NCI-H146 (cell line): ENCODE measurements around the gene FSTL5.

Experiments
- DNase-seq: peaks from one replicate; lab custom pipeline; 2025; lab: John Stamatoyannopoulos, UW

FSTL5 gene

GRCh38 chr4:161581262-161582230 is 582.3 kb downstream of the FSTL5 start:
- no peak for DNase-seq

- DNase-seq, result no peak
Measured at GRCh38 chr4:161577579-161578301, 586.1 kb downstream of the FSTL5 start.

- DNase-seq, result no peak
Measured at GRCh38 chr4:161573836-161574235, 590.0 kb downstream of the FSTL5 start.

- DNase-seq, result no peak
Measured at GRCh38 chr4:161564230-161564834, 599.5 kb downstream of the FSTL5 start.

- no peak for DNase-seq
Measured at GRCh38 chr4:161555689-161556660, 607.8 kb downstream of the FSTL5 start.

- no peak for DNase-seq
Measured at GRCh38 chr4:161554372-161554990, 609.3 kb downstream of the FSTL5 start.

- no peak for DNase-seq
Measured at GRCh38 chr4:161546902-161547301, 616.9 kb downstream of the FSTL5 start.

- no peak for DNase-seq
Measured at GRCh38 chr4:161540265-161540664, 623.5 kb downstream of the FSTL5 start.

- DNase-seq, result no peak
Measured at GRCh38 chr4:161538941-161539340, 624.9 kb downstream of the FSTL5 start.

GRCh38 chr4:161530710-161531109 is 633.1 kb downstream of the FSTL5 start:
- DNase-seq, result no peak

- no peak for DNase-seq
Measured at GRCh38 chr4:161525121-161525520, 638.7 kb downstream of the FSTL5 start.

- peak; percentile 36 for DNase-seq
Measured at GRCh38 chr4:161522031-161522430, 641.8 kb downstream of the FSTL5 start.

GRCh38 chr4:161519611-161520010 is 644.2 kb downstream of the FSTL5 start:
- no peak for DNase-seq

GRCh38 chr4:161517941-161518340 is 645.9 kb downstream of the FSTL5 start:
- no peak for DNase-seq

GRCh38 chr4:161505141-161505540 is 658.7 kb downstream of the FSTL5 start:
- DNase-seq, result no peak

GRCh38 chr4:161498155-161498554 is 665.6 kb downstream of the FSTL5 start:
- DNase-seq, result no peak

GRCh38 chr4:161486461-161486860 is 677.3 kb downstream of the FSTL5 start:
- DNase-seq, result no peak

GRCh38 chr4:161466316-161466715 is 697.5 kb downstream of the FSTL5 start:
- no peak for DNase-seq

- DNase-seq, result no peak
Measured at GRCh38 chr4:161463436-161463835, 700.4 kb downstream of the FSTL5 start.

- no peak for DNase-seq
Measured at GRCh38 chr4:161457906-161458305, 705.9 kb downstream of the FSTL5 start.

- DNase-seq, result no peak
Measured at GRCh38 chr4:161457311-161457710, 706.5 kb downstream of the FSTL5 start.
